ENCODE measurements around the gene TSEN54.

DNA sequence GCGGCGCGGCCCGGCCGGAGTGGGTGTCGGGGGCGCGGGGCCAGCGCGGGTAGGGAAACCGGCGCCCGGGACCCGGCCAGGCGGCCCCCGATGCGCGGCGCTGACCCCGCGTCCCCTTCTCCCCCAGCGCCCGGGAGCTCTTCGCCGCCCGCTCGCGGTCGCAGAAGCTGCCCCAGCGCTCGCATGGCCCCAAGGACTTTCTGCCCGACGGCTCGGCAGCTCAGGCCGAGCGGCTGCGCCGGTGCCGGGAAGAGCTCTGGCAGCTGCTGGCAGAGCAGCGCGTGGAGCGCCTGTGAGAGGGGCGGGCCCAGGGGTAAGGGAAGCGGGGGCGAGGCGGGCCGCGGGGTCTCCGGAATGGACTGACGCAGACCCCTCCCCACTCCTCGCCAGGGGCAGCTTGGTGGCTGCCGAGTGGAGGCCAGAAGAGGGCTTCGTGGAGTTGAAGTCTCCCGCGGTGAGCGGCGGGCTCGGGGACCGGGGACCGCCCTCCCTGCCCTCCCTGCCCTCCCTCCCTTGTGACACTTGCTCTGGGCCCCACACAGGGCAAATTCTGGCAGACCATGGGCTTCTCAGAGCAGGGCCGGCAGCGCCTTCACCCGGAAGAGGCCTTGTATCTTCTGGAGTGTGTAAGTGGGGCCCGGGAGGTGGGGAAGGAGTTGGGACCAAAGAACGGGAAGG, 430 bp downstream of the TSEN54 start:
- TF ChIP-seq CTCF (IDR thresholded peaks at IDR 0.05; ENCODE audit: poor library complexity) (no peak), EZH2phosphoT487 (IDR thresholded peaks at IDR 0.05; ENCODE audit: low read depth, severe bottlenecking, unreplicated experiment) (no peak)

Data from hepatocyte (in vitro differentiated cells).